GM21526 (cell line): ENCODE data around the gene LRRC8E.

Experiments
- ATAC-seq: cut with Tn5 transposase; IDR thresholded peaks from one replicate; pipeline ENCODE4 v1.9.1; 2021; ENCODE audit warnings: moderate library complexity; ENCODE audit not compliant: unreplicated experiment, low FRiP score

The LRRC8E gene

DNA sequence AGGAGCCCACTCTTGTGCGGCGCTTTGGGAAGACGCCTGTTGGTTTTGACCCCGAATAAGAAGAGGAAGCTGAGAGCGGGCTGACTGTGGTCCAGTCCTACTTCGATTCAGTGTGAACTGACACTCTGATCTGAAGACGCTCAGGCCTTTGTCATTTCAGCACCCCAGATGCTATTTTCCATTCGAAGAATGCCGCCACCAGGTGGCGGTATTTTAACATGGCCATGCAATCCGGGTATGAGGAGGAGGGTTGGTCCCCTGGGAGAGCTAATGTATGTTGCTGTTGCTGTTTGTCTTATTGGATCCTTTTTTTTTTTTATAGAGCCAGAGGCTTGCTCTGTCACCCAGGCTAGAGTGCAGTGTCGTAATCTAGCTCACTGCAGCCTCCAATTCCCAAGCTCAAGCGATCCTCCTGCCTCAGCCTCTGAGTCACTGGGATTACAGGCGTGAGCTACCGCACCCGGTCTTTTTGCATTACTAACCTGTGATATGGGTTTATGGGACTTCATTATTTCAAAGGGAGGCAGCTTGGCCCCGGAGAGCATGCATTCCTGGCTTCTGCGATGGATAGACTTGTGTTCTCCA is 56.0 kb downstream of the LRRC8E start:
- ATAC-seq: peak; percentile 27

DNA sequence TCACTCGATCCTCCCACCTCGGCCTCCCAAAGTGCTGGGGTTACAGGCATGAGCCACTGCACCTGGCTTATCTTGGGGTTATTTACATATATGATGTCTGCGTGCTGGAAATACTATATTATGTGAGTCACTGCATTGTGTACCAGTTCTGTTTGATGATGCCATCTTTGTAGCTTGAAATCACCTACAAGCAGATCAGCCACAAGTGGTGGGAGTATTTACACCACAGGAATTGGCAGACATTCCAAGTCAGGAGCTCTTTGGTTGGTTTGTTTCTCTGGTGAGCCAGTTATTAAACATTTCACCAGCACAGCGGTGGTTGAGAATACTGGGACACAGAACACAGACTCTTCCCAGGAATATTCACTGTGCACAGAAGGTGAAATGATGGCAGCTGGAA is 59.6 kb downstream of the LRRC8E start:
- no peak for ATAC-seq
